HUDEP-2 (cell line): ENCODE data around the gene RNPEPL1.

Experiments used
- DNase-seq, 76 experiments: peaks; one replicate each; lab custom pipeline; 2025; ENCODE audit not compliant: unreplicated experiment in 76 of 76; lab: John Stamatoyannopoulos, UW

RNPEPL1 gene

GRCh38 chr2:240589850-240590525 lies 21.7 kb downstream of the RNPEPL1 start:
- DNase-seq: no peak

DNA sequence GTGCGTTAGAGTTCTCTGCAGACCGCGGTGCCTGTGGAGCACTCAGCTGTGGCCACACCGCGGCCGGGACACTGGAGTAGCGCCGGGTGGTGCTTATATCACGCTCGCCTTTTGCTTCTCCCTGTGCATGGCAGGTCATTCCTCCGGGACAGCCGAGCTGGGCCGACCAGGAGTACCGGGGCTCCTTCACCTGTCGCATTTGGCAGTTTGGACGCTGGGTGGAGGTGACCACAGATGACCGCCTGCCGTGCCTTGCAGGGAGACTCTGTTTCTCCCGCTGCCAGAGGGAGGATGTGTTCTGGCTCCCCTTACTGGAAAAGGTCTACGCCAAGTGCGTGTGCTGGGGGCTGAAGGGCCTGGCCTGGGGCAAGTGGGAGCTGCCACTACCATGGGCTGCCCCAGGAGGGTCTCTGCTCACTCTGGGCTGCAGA lies 22.4 kb downstream of the RNPEPL1 start:
- no peak for DNase-seq

- DNase-seq: no peak
Measured at GRCh38 chr2:240591226-240591625, 22.9 kb downstream of the RNPEPL1 start.

DNA sequence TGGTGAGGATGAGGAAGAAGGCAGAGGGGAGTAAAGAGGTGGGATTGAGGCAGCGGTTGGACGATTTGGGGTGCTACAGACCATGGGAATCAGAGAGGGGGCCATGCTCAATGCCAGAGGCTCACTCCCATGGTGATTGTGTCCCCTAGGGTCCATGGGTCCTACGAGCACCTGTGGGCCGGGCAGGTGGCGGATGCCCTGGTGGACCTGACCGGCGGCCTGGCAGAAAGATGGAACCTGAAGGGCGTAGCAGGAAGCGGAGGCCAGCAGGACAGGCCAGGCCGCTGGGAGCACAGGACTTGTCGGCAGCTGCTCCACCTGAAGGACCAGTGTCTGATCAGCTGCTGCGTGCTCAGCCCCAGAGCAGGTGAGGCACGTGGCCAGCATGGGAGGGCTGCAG lies 23.5 kb downstream of the RNPEPL1 start:
- DNase-seq: no peak

DNA sequence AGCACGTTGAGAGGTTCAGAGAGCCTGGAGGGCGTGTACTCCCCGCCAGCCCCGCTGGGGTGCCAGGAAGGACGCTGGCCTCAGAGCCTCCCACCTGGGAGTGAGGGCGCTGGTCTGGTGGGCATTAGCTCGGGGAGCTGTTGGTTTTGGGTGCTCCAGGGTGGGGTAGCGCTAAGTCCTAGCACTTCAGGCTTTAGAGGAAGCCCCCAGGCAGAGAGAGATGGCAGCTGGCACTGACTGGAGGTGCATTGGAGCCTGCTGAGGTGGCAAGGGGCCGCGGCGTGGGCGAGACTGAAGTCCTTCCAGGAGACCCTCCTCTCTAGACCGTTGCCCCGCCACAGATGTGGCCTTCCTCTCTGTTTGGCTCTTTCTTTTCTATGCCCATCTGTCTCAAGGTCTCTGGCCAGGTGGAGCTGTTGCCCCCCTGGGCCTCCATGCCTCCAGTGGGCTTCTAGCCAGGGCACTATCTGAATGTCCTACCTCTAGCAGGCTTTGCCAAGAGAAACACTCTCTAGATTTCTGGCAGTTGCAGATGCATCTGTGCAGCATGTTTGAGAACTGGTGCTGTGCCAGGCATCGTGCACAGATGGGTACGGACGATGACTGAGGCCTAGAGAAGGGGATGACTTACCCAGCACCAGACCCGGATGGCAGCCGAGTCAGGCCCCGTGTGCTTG lies 24.9 kb downstream of the RNPEPL1 start:
- no peak for DNase-seq

DNA sequence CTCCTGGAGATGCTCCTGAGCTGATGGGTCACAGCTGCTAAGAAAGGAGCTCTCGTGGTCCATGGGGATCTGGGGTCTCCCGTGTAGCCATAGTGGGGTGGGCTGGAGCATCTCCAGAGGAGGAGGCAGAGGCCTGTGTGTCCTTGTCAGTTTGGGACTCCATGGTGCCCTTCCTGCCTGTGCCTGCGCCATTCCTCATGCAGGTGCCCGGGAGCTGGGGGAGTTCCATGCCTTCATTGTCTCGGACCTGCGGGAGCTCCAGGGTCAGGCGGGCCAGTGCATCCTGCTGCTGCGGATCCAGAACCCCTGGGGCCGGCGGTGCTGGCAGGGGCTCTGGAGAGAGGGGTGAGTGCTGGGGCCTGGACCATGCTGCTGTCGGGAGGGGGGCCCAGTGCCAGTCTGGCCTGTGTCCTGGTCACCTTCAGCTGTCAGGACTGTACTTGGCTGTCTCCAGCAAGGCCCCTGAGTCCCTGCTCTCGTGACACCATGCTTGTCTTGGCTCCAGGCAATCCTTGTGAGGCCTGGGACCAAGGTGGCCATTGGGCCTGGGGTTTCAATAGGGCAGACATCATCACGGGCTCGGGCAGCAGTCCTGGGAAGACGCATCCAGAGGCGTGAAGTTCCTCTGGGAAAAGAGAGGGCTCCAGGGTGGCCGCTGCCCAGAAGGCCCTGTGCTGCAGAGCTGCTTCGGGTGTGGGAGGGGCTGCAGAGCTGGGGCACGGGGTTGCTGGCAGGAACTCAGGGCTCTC lies 25.6 kb downstream of the RNPEPL1 start:
- DNase-seq: no peak

GRCh38 chr2:240594511-240595380 lies 26.5 kb downstream of the RNPEPL1 start:
- no peak for DNase-seq

DNA sequence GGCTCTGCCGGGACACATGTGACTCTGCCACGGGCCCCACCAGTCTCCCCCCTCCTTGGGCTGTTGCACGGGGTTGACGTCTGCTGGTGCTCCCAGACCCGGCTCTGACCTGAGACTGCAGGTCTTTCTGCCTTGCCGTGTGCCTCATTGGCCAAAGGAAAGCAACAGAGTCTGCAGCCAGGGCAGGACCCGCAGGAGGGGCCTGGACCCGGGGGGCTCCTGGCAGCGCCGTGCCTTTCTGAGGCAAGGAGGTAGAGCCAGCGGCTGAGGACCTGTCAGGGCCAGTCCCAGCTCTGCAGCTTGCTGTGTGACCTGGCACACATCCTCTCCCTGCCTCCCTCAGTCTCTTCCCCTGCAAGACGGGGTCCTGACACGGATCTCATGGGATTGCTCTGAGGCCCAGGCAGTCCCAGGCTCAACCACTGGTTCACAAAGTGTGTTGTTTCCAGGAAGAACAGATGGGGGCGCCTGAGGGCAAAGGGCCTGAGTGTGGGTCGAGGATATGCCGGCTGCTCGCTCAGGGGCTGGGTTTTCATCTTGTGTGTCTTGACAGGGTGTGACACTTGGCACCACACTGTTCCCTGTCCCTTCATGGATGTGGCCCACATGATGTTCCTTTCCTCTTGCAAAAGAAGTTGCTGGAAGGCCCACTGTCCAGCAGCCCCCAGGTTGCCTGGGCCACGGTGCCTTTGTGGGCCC lies 27.2 kb downstream of the RNPEPL1 start:
- DNase-seq: peak in 9 of 76 experiments; percentile 1 to 36 (median 16)

DNA sequence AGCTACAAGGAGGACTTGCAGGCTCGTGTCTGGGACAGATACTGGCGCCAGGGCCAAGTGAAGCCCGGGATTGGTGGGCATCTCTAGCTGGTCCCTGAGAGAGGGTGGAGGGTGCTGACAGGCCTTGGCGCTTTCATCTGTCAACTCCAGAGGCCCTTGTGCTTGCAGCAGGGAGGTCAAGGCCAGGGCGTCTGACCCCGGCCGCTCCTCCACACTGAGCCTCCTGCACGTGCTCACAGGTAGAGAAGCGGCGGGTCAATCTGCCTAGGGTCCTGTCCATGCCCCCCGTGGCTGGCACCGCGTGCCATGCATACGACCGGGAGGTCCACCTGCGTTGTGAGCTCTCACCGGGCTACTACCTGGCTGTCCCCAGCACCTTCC lies 27.8 kb downstream of the RNPEPL1 start:
- no peak for DNase-seq

DNA sequence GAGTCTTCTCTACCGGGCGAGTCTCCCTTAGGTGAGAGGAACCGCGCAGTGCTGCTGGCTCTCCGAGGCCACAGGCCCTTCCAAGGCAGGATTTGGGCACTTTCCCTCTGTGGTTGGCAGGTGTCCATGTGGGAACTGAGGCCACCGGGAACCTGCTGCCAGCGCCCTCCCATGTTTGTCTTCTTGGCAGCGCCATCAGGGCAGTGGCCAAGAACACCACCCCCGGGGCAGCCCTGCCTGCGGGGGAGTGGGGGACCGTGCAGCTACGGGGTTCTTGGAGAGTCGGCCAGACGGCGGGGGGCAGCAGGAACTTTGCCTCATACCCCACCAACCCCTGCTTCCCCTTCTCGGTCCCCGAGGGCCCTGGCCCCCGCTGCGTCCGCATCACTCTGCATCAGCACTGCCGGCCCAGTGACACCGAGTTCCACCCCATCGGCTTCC lies 28.2 kb downstream of the RNPEPL1 start:
- no peak for DNase-seq

- no peak for DNase-seq
Measured at GRCh38 chr2:240597054-240597418, 28.8 kb downstream of the RNPEPL1 start.

DNA sequence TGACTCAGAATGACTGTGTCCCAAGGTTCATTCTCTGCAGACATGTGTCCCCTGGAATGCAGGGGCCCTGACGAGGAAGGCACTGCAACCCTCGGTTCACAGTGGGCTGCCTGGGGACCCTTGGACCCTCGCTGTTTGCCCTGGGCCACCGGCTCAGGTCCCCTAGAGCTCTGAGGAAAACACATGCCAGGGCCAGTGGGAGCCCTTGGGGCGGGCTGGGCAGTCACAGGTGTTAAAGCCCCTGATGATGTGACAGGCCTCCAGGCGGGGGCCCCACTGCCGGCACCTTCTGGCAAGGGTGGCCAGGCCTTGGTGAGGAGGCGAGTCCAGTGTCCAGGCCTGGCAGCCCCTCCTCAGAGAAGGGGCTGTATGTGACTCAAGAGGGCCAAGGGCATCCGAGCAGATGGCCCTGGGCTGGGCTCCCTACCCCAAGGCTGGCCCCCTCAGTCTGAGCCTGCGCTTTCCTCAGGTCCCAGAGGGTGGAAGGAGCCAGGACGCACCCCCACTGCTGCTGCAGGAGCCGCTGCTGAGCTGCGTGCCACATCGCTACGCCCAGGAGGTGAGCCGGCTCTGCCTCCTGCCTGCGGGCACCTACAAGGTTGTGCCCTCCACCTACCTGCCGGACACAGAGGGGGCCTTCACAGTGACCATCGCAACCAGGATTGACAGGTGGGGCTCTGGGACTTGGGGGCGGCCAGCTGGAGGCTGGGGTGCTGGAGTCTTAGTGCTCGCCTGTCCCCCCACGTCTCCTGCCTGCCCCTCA lies 29.3 kb downstream of the RNPEPL1 start:
- no peak for DNase-seq

DNA sequence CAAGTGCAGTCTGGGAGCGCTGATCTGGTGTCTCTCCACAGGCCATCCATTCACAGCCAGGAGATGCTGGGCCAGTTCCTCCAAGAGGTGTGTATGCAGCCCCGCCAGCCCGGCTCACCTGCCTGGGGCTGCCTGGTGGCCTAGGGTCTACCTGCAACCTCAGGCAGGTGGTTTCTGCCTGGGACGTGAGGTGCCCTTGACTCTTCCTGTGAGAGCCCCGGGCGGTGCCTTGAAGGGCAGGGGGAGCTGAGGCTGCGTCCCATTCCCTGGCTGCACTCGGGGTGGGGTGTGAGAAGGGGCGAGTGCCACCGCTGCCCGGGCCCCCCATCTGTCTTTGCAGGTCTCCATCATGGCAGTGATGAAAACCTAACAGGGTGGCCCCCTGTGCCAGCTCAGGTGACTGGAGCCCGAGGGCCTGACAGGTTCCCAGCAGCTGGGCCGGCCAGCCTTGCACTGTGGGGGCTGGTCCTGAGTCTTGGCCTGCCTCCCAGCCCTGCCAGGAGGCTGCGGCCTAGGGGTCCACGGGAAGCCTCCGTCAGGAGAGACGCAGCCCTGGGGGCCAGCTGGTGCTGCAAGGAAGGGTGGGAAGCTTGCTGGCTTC lies 30.1 kb downstream of the RNPEPL1 start:
- DNase-seq: no peak

DNA sequence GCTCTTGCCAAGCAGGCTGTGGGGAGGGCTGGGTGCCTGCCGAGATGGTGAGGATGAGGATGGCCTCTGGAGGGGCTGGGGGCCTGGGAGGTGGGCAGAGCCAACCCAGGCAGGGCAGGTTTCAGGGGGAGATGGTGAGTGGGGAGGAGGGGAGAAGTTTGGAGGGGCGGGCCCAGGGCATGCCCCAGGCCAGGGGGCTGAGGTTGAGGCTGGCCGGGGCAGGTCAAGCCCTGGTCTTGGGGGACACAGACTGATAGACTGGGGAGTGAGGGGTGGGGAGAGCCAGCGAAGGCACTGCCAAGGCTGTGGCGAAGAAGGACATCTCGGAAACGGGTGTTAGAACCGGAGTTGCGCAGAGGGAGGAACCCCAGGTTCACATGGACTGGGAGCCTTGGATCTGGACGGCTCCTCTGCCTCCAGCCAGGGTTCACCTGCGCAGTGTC lies 30.9 kb downstream of the RNPEPL1 start:
- DNase-seq: no peak

- no peak for DNase-seq
Measured at GRCh38 chr2:240600451-240600961, 32.2 kb downstream of the RNPEPL1 start.

DNA sequence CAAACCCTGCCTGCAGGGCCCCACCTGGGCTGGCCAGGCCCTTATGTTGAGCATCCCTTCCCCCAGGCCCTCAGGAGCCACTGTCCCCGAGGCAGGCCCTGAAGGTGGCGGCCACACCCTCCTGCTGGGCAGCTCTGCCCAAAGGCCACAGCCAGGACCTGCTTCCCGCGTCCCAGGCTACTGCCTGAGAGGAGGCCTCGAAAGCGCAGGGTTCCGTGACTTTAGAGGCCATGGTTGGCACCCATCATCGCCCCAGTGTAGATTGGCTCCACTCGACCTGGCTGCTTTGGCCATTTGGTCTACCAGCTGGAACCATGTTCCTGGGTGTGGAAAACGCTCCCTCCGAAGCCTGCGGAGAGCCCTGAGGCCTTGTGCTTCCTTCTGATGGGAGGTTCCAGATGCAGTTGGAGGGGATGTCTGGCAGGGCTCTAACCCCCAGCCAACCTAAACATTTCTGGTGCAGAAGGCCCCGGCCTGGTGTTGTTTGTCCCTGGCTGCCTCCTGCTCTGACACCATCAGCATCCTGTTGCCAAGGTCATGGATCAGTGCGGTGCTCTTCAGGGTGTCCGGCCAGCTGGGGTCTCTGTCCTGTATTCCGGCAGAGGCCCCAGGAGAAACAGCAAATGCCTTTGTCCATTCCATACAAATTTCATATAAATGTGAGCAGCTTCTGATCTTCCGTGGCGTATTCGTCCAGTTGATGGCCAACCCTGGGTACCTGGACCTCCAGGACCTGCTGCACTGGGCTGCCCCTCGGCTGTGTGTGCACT lies 33.0 kb downstream of the RNPEPL1 start:
- no peak for DNase-seq

DNA sequence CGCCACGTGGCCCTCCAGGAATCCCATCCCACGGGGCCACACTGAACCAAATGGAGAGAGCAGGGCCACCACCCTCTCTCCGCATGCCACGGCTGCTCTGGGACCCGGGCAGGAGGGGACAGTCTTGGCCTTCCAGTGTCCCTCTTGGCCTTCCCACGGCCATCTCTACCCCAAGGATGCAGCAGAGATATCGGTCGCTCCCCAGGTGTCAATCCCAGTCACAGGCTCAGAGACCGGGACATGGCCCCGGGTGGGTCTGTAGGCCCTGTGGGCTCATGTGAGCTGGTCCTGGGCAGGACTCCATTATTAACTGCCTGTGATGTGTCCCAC lies 33.5 kb downstream of the RNPEPL1 start:
- DNase-seq: no peak
